A549 (cell line): Measurements from ENCODE around the gene UBAP1.
"Not testable (repeated sequence)": the region's sequence is repeated elsewhere in the genome, so short reads cannot be mapped to it uniquely, and the experiment has no call there.

Experiments used
- CBX8 ChIP-seq: fragments of 200-600 bp; sonication (generic); IDR thresholded peaks from 2 replicates; pipeline ENCODE4 v1.6.1; 2016
- CTCF ChIP-seq: fragments of >200 bp; sonication (Bioruptor Twin); formaldehyde crosslinking; IDR thresholded peaks from 3 replicates; pipeline ENCODE4 v1.5.1; 2016
- EP300 ChIP-seq, 2 experiments: fragments of >200 bp; sonication (Bioruptor Twin); formaldehyde crosslinking; IDR thresholded peaks; 2 replicates in 1 of 2; 3 replicates in 1 of 2; pipeline ENCODE4 v1.6.1; 2016 to 2017
- HDAC2 ChIP-seq: fragments of 200-600 bp; sonication (generic); IDR thresholded peaks from 2 replicates; pipeline ENCODE4 v1.6.1; 2016
- JUNB ChIP-seq: fragments of >200 bp; sonication (Bioruptor Twin); formaldehyde crosslinking; IDR thresholded peaks from 2 replicates; pipeline ENCODE4 v1.6.1; 2016
- KDM1A ChIP-seq: fragments of 200-600 bp; sonication (generic); IDR thresholded peaks from 2 replicates; pipeline ENCODE4 v1.6.1; 2016; ENCODE audit warnings: low read depth, mild to moderate bottlenecking
- MAX ChIP-seq: IDR thresholded peaks from 2 replicates; pipeline ENCODE4 v1.6.1; 2012
- REST ChIP-seq: fragments of 200-600 bp; sonication (generic); IDR thresholded peaks from 2 replicates; pipeline ENCODE4 v1.6.1; 2016; ENCODE audit warnings: antibody characterized with exemption, mild to moderate bottlenecking, moderate library complexity
- SREBF2 ChIP-seq: fragments of 450-650 bp; IDR thresholded peaks from 2 replicates; pipeline ENCODE4 v1.6.1; 2014; ENCODE audit warnings: mild to moderate bottlenecking, moderate library complexity

GRCh38 chr9:34226144-34226760, 47.4 kb downstream of the UBAP1 start:
- not testable (repeated sequence) for TF ChIP-seq MAX; CTCF; REST; KDM1A; CBX8; SREBF2; EP300 (IDR thresholded peaks at IDR 0.05); JUNB; HDAC2
